GM19438 (cell line): ENCODE results near the gene LRRC52.
"Not testable (repeated sequence)": the region's sequence is repeated elsewhere in the genome, so short reads cannot be mapped to it uniquely, and the experiment has no call there.

Source experiments
- ATAC-seq: cut with Tn5 transposase; IDR thresholded peaks from one replicate; pipeline ENCODE4 v1.9.1; 2021; ENCODE audit warnings: low read depth; ENCODE audit not compliant: unreplicated experiment

LRRC52 gene

DNA sequence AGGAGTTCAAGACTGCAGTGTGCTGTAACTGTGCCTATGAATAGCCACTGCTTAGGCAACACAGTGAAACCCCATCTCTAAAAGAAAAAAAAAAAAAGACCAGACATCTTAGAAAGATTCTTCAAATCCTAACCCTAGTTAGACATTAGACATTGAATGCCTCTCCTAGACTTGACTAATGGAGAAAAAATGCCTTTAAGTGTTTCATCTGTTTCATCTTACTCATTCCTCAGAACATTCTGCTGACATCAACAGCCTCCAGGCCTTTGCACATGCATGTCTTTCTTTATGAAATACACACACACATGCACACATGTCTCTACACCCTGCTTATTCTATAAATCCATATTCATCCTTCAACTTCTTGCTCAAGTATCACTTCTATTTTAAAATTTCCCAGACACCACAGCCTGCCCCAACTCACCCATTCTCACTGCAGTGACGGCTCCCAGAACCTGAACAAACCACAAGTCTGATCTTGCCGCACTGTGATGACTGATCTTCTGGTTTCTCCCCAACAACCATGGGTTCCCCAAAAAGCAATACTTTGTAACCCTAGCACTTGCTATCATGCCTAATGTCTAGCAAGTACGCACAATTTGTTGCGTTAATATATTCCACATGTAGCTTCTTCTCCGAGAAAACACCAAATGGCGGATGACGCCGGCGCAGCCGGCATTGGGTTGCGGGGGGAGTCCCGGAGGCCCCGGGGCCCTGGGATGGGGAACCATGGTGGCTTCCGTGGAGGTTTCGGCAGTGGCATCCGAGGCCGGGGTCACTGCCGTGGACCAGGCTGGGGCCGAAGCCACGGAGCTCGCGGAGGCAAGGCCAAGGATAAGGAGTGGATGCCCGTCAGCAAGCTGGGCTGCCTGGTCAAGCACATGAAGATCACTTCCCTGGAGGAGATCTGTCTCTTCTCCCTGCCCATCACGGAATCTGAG, 37.4 kb downstream of the LRRC52 start:
- no peak for ATAC-seq

DNA sequence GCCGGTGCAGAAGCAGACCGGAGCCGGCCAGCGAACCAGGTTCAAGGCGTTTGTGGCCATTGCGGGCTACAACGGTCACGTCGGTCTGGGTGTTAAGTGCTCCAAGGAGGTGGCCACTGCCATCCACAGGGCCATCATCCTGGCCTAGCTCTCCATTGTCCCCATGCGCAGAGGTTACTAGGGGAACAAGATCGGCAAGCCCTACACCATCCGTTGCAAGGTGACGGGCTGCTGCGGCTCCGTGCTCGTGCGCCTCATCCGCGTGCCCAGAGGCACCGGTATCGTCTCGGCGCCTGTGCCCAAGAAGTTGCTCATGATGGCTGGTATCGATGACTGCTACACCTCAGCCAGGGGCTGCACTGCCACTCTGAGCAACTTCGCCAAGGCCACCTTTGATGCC, 38.1 kb downstream of the LRRC52 start:
- no peak for ATAC-seq

DNA sequence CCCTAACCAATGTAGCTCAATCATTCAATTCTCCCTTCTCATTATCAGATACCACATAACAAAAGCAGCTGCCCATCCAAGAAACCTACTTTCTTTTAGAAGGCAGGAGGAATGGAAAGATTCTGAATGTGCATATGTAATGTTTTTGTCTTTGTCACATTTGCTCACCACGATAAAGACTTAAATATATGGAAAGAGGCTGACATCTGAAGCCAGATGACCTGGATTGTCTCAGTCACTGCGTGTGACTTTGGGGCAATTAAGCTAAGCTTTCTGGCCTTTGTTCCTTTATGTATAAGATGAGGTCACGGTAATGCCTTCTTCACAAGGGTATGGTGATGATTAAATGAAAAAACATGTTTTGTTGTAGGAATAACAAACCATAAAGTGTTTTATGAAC, 42.6 kb downstream of the LRRC52 start:
- ATAC-seq, result no peak

DNA sequence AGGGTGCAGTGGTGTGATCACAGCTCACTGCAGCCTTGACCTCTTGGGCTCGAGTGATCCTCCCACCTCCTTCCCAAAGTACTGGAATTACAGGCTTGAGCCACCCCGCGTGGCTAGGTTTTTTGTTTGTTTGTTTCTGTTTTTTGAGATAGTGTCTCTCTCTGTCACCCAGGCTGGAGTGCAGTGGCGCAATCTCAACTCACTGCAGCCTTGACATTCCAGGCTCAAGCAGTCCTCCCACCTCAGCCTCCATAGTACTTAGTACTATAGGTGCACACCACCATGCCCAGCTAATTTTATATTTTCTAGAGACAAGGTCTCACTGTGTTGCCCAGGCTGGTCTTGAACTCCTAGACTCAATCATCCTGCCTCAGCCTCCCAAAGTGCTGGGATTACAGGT, 47.6 kb downstream of the LRRC52 start:
- ATAC-seq, result not testable (repeated sequence)

DNA sequence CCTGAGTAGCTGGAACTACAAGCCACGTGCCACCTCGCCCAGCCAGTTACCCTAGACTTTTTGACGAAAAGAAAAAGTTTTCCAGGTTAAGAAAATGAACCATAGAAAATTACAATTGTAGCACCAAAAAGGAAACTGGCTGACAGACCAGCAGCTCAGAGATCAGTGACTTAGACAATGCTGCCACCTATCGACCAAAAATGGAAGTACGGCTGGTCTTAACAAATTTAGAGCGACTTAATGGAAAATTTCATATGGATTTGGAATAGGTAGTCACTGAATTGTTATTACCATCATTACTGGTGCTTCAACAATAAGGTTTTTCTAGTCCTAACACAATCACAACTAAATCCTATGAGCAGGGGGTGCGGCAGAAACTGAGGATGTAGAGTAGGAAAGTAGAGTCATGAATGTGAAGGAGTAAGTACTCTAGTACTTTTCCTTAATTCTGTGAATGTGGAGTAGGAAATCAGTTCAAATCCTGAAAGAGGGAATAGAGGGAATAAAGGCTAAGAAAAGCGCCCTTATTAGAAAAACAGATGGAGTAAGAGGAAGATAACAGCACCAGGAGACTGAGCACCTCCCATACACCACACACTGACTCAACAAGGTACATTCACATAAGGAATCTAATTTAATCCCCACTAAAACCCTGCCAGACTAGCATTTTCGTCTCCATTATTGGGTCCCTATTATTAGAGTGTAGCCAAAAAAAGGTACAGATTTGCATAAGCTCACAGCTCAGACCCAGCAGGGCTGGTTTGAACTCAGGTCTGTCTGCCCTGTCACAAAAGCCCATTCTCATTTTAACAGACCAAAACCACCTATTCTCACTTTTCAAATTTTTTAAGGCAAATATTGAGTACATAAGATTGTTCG, 49.4 kb downstream of the LRRC52 start:
- ATAC-seq, result no peak

DNA sequence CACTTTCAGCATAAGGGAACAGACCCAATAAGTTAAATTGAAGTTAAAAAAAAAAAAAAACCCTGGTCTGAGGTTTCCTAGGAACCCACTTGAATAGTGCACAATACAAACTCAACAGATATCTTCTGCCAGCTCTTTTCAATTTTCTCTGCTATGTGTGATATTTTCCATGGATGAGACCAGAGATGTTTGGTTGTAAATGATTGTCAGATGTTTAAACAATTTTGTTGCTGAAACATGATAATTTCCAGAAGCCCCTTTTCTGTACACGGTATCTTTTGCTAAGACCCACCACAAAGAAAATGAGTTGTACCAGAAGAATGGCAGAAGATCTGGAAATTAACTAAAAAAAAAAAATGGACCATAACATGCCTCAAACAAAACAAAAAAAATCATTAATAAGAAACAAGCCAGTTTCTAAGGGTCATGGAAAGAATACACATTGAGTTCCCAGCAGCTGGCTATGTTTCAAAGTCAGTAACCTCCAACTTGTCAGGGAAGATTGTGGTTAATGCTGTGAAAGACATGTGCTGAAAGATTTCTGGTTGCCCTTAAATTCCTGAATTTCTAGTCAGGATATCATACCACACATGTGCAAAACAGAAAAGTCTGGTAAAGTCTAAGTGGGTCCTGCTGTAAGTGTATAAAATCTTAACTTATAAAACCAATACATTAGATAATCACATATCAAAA, 51.6 kb downstream of the LRRC52 start:
- ATAC-seq, result no peak

DNA sequence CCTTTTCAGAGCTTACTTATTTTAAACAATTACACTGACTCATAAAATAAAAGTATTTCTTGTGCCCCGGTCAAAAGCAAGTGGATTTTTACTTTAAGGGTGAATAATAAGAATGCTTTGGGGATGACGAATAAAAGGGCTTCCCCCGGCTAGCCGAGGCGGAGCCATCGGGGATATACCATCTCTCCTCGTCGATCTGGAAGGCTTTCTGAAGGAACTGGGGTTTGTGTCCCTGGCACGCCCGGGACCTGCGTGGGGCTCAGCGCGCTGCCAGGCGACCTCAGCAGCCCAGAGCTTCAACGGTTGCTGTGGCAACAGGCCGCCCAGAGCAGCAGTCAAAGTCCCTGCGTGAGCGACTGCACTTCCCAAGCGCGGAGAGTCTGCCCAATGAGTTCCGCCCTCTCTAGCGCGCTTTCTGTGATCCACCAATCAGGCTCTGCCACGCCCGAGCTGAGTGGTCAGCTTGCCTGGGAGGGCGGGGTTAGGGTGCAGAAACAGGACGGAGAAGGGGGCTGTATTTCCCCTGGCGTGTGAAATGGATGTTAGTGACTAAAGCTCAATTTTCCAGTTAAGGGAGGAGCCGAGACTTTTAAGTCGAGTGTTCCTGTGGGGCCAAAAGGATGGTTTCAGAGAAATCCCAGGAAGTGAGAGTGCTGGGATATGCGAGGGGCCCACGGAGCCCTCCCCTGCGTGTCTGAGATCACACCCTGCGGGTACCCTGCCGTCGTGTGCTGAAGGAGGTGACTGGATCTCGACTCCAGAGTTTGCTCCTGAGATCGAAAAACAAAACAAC, 54.3 kb downstream of the LRRC52 start:
- peak; percentile 98 for ATAC-seq

DNA sequence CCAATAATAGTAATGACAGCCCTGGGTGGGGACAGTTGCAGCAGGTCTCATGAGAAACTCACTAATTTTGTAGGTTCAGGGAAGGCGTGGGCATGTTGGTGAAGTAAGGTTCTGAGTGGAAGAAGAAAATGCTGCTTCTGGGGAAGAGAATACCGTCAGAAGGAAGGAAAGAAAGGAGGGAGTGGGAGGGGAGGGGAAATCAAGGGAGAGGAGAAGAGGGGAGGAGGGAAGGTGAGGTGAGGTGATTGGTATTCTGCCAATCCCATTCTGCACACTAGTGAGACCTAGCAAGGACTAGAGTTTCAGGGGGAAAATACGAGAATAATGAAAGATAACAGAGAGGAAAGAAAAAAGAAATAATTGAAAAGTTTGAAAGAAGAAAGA, 54.9 kb downstream of the LRRC52 start:
- no peak for ATAC-seq

DNA sequence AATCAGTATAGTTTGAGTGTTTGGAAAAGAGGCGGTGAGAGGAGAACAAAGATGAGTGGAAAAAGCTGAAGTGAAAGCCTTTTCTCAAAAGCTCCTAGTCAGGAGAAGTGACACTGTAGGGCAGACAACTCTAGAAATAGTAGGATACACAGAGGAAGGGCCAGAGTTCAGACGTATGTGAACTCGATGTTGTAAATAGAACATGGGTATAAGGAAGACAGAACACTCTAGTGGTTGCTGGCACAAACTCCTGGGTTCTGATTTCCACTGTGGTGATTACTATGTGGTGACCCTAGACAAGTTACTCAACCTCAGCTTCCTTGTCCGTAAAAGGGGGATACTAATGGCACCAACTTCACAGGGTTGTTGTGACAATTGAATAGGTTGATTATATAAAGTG, 57.0 kb downstream of the LRRC52 start:
- no peak for ATAC-seq

DNA sequence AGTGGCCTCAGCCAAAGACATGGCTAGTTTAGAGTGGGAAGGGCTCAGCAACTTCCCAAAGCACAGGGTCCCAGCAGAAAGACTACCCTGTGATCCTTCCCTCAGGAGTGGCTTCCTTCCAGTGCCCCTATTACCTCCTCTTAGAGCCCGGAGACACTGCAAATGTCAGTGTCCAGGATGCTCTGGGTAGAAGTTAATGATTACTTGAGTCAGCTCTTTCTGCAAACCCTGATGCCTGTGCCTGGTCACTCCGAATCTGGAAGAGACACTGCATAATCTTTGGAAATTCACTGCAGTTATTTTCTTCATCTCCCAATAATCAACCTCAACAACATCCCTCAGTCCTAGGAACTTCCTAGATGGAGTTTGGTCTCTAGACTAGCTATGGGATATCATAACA, 60.0 kb downstream of the LRRC52 start:
- no peak for ATAC-seq

DNA sequence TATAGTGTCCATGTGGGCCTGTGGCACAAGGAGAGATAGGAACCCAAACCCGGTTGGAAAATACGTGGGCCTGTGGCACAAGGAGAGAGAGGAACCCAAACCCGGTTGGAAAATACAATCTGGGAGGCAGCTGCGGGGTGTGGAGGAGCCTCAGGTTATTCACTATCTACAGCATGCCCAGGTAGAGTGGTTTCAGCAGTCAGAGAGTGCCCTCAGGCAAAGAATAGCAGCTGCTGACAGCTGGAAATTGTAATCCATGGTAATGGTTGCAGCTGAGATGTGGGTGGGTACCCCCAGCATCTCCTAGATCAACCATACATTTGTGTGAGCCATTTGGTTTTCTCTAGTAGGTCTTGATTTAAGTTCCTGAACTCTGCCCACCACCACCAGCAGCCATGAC, 61.4 kb downstream of the LRRC52 start:
- ATAC-seq, result no peak

DNA sequence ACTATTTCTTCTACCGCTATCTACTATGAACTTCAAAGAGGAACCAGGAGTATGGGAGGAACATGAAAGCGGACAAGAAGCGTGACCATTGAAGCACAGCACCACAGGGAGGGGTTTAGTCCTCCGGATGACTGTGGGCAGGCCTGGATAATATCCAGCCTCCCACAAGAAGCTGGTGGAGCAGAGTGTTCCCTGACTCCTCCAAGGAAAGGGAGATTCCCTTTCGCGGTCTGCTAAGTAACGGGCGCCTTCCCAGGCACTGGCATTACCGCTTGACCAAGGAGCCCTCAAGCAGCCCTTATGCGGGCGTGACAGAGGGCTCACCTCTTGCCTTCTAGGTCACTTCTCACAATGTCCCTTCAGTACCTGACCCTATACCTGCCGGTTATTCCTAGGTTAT, 62.9 kb downstream of the LRRC52 start:
- ATAC-seq, result not testable (repeated sequence)

DNA sequence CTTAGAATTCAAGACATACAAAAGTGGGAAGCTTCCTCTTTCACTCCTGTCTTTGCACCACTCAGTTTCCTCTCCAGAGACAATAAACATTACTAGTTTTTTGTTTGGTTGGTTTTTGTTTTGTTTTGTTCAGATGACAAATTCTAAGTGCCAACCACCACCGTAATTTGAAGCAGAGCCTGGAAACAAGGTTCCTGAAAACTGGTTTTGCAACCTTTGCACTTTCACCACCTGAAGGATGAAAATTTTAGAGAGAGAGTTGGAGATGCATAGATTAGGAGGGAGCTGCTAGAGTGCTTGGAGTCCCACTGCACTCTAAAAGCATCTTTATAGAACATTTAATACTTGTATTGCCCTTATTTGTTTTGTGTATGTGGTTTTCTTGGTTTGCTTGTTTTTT, 67.1 kb downstream of the LRRC52 start:
- no peak for ATAC-seq

DNA sequence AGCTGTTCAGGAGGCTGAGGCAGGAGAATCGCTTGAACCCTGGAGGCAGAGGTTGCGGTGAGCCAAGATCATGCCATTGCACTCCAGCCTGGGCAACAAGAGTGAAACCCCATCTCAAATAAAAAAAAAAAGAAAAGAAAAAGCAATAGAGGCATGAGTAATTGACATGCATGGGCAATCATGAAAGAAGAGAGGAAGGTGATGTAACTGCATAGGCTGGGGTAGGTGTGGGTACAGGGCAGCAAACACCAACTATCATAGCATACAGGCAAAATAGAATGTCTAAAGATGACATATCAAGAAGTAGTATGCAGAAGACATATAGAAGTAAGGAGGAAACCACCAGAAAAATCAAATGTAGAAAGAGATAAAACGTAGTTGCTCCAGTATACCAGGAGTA, 68.3 kb downstream of the LRRC52 start:
- ATAC-seq, result no peak
